Renal cortical epithelial cell (primary cell): ENCODE results near the gene ULK3. TPM values are rescaled to one million over a fixed set of nuclear protein-coding genes. Genes with fewer than 3 reads are reported as not detected.

Experiments used
- DNase-seq: peaks from one replicate; pipeline ENCODE4 v3.0.0-alpha.2; 2011; ENCODE audit warnings: low read depth
- total RNA-seq: library from RNA; depleted of rRNA; stranded (reverse); fragments of >200 nt; gene quantifications from 2 replicates; pipeline ENCODE4 v1.2.3, GENCODE V29; 2014

The ULK3 gene
- total RNA-seq, 1 donor from 2014 or later: 20.4 TPM

DNA sequence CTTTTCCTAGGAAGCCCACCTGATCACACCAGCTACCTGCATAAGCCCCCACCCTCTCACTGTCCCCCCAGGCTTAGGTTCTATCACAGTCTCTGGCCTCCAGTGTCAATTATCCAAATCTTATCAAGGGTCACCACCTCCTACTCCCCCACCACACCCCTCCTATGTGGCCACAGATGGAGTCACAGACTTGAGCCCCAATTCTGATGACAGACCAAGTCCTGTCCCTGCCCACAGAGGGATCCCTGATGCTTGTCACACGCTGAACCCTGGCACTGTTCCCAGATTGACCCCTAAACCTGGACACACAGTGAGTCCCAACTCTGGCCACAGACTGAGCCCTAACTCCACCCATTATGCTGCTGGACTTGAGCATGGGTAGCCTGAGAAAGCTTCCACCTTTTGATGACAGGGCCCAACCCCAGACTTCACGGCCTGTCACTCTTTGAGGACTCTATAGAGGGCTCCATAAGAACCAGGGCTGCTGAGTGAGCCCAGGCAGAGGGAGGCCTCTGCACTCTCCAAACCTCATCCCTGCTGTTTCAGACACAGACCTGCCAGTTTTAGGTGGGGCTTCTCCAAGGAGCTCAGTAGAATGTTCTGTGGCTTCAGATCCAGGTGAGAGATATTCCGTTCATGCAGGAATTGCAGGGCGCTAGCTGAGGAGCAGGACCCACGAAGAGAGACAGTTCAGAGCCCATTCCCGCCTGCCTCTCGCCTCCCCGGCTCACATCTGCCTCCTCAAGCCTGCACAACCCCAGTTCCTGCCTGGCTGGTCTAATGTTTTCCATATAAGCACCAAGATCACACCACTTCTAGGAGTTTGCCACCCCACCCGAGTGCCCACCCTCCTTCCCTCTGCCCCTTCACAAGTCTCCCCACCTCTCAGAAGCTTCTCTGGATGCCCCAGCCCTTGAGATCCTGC is 1.8 kb downstream of the ULK3 start:
- DNase-seq: no peak

DNA sequence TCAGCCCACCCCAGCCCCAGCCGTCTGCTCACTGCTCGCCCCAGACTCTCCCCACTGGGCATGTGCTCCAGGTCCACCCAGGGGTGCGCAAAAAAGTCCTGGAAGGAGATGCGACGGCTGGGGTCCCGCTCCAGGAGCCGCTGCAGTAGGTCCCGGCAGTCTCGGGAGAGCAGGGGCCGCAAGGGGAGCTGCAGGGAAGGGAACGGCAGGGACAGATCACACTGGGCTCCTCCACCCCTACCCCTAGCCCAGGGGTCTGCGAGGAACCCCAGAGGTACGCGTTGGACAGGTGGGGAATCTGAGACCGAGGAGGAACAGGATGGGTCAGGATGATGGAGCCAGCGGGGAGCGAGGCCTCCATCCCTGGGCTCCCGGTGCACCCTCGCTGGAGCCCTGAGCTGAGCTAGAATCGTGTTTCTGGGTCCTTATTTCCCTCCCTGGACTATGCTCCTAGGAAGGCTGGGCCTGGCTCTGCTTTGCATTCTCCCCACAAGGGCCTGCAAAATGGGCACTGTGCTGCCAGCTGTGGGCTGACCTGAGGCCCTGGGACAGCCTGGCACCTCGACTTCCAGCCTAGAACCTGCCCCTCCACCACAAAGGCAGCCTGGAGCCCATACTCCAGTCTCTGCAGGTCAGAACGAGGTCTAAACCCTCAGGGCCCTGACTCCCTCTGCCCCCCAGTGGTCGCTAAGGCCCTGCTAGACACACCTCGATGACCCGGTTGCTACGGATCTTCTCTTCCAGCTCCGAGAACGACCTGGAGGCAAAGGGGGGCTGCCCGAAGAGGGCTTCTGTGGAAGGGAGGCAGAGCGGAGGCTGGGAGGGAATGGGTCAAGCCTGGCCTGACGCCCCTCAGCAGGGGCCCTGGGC is 3.2 kb downstream of the ULK3 start:
- no peak for DNase-seq

DNA sequence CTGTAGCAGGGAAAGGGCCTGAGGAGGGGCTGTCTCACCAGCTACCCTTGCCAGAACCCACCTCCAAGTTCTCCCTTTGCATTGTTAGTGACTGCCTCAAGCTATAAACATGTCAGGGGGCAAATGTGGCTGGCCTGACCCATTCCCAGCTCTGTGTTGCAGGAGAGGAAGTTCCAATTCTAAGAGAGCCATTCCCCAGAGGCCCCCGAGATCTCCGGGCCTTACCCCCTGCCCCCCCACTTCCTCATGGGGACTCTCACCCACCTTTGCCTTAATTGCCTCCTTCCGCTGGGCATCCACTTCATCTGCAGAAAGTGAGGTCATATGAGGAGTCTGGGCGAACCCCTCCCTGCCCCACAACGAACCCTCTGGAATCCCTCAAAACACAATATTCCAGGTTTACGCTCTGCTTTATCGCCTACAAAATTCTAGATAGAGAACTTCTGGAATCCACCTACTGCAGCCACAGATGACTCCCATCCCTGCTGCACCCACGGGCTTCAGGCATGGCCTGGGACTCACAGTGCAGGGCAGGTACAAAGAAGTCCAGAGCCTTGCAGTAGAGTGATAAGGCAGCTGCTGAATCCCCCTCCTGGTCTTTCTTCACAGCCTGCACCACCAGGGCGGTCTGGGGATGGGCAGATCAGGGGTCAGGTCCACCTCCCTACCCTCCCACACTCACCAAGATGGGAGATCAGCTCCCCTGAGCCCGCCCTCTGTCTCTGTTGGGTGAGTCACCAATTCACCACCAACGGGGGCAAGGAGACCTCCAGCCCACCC is 4.0 kb downstream of the ULK3 start:
- DNase-seq: no peak

DNA sequence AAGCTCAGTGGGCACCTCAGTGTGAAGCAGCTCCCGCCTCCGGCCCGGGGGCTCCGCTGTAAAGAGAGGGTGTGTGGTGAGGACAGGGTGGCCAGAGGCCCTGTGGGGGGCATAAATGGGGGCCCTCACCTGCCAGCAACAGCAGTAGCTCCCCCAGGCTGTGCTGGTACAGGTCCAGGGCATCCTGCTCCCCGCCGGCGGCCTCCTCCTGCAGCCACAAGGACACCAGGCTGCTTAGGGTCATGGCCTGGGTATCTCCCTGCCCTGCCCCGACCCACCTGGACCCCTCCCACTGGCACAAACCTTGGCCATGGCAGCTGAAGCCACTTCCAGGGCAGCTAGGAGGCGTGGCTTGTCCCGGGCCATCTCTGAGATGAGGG is 4.8 kb downstream of the ULK3 start:
- DNase-seq: no peak

DNA sequence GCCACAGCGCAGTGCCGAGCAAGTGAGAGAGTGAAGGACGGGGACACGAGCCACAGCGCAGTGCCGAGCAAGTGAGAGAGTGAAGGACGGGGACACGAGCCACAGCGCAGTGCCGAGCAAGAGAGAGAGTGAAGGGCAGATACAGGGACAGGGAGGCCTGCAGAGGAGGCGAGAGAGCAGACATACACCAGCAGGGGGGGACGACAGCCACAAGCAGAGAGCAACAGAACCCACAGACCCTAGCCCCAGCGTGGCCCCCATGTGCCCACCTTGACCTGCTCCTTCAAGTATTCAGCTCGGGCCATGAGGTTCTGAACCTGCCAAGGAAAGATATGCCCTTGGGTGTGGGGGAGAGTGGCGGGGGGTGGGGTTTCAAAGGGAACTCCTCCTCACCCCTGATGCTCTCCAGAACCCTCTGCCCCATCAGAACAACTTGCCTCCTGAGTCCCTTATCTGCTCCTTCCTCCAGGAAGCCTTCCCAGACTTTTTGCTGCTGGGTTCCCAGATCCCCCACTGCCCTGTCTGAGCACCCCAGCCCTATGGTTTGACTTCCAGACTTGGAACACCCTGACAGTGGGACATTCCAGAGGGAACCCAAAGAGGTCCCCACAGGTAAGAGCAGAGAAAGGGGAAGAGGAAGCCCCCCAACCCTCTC is 5.3 kb downstream of the ULK3 start:
- DNase-seq: no peak

DNA sequence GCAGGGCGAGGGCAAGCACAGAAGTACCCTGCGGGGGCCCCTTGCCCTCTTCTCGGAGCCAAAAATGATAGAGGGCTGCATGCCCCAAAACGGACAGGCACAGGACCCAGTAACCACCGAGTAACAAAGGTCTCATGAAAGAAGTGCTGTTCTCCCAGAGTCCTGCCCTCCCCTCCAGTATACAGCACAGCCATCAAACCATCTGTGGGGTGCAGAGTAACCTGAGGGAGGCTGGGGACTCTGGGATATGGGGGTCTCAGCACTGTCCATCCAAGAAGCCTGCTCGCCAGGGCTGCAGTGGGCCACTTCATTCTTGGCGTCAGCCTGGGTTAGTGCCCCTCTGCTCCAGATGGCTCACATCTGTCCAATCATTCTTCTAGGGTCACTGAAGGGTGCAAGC is 6.1 kb downstream of the ULK3 start:
- no peak for DNase-seq

DNA sequence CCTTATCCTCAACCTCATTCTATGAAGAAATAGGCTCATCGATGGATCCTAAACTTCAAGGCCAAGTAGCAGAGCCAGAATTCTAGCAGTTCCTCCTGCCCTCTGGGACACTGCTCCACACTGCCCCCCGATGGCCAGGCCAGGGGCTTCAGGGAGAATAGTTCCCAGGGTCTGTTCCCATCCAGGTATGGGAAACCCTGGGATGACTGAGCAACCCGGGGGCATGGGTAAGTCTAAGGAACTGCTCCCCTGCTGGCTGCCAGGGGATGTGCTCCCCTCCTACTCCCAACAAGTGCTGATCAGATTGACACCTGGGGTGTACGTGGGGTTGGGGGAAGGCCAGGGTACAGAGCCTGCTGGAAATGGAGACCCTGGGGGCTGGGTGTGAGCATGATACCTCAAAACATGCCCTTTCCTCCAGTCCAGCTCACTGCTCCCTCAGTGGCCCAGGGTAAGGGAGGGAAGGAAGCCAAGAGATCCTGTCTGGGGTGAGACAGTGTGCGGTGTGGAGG is 7.6 kb downstream of the ULK3 start:
- peak; percentile 53 for DNase-seq

DNA sequence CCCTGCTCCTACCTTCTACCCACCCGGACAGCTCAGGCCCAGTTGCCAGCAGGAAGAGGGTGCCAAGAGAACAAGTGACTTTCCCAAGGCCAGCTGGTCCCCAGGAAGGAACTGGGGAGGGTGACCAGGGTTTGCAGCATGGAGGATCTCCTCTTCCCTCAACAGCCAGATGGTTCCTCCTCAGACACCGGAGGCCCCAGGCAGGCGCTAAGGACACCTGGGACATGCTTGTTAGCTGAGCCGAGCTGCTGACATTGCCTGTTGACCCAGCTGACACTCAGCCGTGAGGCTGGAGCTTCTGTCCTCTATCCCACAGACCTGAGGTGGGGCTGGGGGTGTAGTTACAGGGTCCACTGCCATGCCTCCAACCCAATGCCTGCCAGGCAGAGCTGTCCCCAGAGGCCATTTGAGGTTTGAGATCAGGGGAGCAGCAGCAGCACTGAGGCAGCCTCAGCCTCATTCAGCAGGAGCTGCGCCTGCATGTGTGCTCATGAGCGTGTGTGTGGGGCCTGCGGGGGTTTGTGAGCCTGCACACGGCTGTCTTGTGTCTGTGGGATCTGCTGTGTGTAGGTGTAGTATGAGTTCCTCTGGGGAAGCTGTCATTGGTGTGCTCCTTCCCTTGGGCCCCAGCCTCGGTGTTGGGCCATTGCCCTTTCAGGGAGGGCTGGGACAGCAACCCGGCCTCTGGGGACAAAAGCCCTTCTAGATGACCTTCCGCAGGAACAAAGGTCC is 9.4 kb downstream of the ULK3 start:
- no peak for DNase-seq

DNA sequence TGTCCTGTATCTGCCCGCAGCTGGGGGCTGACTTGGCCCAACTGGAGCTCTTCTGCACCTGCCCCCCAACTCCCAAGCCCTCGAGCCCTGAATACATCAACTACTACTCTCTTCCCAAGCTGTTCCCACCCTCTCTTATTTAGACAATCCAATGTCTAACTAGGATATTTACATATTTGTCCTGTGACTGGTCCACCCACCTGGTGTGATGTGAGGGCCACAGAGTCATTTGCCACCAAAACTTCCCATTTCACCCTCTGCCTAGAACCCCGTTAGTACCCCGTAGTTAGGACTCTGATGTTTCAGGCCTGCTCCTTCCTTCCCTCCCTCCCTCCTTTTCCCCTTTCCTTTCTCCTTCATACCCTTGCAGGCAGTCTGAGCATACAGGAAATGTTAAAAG is 10.1 kb downstream of the ULK3 start:
- DNase-seq: no peak

DNA sequence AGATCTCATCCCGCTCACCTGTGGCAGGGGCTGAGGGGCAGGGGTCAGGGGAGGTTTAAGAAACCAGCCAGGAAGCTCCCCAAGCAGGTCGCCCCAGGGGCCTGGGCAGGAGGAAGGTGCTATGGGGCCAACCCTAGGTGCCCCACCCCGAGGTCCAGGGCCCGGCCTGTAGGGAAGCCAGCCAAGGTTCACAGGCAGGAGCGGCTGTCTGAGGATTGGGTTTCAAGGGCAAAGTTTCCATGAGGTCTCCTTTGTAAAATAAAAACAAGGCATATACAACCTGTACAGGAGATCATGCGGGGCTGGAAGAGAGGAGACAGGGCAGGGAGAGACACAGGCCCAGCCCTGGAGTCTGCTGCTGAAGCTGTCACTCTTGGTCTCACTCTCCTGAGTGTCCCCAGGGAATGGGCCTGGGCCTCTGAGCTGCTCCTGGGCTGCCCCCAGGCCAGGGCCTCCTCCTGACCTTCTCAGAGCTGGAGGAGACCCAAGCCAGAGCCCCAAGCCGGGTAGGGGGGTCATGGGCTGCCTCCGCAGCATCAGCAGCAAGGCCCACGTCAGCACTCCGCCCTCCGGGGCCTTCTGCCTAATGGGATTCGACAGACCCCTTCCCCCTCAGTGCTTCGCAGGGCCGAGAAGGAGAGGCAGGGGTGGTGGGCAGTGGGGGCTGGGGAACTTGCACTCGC is 11.0 kb downstream of the ULK3 start:
- no peak for DNase-seq

DNA sequence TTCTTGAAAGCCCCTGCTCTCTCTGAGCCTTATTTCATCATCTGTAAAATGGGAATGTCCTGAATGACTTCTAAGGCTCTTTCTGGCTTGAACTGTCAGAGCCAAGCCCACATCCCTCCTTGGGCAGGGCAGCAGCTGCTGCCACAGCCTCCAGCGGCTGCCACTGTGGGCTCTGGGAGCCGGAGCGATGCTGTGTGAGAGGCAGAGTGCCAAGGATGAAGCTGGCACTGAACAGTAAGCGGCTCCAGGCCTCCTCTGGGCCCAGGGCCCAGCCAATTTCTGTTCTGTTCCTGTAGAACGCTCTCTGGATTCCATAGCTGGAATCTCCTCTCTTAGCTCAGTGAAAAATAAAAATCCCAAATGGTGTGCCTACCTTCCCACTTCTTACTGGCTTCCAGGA is 12.1 kb downstream of the ULK3 start:
- no peak for DNase-seq

DNA sequence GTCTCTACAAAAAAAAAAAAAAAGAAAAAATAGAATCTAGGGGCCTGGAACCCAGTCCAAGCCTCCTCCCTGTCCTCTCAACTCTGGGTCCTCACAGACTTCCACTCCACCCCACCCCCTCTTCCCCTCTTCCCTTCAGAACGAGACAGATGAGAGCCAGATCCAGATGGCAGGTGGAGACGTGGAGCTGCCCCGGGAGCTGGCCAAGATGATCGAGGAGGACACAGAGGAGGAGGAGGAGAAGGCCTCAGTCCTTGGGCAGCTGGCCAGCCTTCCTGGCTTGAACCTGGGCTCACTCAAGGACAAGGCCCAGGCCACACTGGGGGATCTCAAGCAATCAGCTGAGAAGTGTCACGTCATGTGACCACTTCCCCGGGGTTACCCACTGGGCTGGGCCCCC is 13.0 kb downstream of the ULK3 start:
- DNase-seq: no peak

DNA sequence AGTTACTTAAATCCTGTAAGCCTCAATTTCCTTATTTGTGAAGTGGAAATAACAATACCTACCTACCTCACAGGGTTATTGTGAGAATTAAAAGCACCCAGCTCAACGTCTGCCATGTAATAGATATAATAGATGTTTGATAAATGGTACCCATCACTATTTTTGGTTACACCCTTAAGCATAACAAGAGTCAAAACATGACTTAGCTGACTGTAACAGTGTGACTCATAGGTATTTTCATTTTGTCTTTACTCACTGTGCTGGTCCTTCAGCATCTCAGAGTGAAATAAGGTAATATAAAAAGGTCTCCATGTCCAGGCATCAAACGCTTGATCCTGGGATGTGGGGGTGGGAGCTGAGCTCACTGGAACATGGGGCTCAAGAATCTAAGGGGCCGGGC is 13.5 kb downstream of the ULK3 start:
- DNase-seq: no peak

DNA sequence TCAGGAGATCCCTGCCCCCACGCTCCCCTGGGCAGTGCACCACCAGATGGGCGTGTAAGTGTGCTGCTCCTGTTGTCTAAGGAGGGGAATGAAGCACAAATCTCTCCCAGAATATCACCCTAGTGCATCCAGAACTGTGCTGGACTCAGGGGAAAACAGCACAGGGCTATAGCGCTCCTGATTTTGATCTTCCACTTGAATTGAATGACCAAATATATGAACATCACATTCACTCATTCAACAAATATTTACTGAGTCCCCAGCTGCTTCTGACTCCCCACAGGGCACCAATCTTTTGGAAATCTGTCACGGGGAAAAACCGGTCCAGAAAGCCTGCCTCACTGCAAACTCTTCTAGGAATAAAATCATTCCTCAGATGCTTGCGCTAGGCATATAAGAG is 14.1 kb downstream of the ULK3 start:
- no peak for DNase-seq

DNA sequence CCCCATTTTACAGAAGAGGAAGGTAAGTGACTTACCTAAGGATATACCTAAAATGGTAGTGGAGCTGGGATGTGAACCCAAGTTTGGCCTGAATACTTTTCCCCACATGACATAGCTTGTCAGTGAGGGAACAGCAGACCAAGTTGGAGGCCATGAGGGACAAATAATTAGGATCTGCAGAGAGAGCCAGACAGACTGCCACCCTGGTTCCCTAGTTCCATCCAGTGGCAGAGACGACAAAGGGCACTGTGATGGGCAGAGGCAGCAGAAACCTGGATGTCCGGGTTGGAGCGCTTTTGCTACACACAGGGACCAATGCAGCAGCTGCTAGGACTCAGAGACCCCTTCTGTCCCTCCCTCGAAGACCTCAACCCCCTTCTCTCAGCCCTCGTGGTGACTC is 15.3 kb downstream of the ULK3 start:
- no peak for DNase-seq

DNA sequence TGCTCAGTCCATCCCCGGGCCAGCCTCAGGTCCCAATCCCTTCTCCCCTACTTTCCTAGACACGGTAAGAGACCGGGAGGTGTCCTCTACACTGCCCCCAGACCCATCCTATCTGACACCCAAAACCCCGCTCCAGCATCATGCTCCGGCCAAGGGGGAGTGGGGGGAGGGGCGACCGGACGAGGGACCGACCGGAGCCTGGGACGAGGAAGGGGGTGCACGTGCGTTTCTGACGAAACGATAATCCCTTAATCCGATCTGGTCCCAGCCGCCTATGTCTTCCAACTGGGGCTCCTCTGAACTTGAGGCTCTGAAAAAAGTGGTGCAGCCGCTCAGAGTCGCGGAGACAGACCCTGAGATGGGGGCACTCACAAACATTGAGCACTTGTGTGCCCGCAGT is 16.0 kb downstream of the ULK3 start:
- DNase-seq: no peak

DNA sequence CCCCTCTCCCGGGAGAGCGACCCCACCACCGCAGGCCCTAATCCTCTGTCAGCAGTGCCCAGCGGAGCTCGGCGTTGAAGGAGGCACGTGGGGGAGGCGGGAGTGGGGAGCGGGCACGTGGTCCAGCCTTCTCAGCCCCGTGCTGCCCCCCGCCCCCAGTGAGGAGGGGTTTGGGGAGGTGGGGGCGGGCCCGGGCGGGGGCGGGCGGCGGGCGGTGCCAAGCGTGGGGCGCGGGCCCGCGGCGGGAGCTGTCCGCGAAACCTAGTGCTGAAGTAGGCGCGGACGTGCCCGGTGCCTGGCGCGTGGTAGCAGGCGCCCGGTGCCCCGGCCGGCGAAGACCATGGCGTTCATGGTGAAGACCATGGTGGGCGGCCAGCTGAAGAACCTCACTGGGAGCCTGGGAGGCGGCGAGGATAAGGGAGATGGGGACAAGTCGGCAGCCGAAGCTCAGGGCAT is 16.6 kb downstream of the ULK3 start, which contains the start of gene CPLX3:
Gene CPLX3, plus strand, starts transcription at position 264 of the 456 bp plus-strand sequence. Its CDS starts 77 bp downstream, at position 341.
- no peak for DNase-seq

DNA sequence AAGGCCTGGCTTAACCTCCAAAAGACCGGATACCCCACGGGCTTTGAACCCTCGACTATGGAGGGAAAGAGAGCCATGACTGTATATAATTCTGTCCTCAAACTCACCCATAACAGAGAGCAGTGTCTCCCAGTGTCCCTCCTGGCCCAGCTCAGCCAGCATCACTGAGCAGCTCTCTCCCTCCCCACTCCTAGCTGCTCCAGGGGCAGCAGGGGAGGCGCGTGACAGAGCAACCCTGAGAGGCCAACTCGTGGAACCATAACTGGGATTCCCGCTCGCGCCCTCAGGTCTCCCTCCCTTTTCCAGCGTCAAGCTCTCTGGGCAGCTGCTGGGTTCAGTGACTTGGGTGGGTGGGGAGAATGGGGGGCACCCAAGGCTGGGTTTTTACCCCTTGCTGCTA is 17.1 kb downstream of the ULK3 start:
- DNase-seq: no peak

DNA sequence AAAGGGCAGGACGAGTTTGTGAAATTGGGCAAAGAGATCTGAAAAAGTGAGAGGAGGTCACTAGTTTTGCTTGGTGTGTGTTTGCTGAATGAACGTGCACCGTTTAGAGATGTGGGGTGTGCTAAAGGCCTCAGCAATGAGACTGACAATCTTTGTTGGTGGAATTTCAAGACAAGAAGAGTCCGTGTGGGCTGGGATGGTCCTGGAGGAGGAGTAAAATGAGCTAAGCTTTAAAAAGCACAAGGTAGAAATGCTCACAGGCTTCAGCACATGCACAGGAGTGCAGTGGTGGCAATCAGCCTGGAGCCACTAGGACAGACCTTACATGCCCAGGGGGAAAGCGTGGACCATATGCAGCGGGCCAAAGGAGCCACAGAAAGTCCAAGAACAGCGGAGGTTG is 18.0 kb downstream of the ULK3 start:
- DNase-seq: no peak

DNA sequence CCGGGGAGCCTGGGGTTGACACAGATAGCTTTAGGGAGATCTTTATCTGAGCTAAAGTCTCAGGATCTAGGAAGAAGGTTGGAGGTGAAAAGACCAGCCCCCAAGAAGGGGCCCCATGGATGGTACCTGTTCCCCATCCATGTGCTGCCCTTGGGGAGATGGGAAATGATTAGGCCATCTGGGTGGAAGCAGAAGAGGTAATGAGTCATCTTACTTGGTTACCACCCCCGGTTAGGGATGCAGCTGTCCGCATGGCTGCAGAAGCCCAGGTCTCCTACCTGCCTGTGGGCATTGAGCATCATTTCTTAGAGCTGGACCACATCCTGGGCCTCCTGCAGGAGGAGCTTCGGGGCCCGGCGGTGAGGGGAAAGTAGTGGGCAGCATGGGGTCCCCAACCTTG is 19.6 kb downstream of the ULK3 start:
- no peak for DNase-seq
